Cardiac septum (tissue), 1 donor: ENCODE data around the gene MAFG. TPM values are rescaled to one million over a fixed set of nuclear protein-coding genes. Genes with fewer than 3 reads are reported as not detected.

Experiments
- DNase-seq: peaks from one replicate; pipeline ENCODE4 v3.0.0-alpha.2; 2020; ENCODE audit warnings: low spot score
- intact Hi-C: fragments of 100-400 bp; cut with DNase I; formaldehyde crosslinking; loops from one replicate; pipeline ENCODE4 v1.14.0; 2022
- total RNA-seq: library from RNA; stranded (reverse); fragmentation: NEBNext Ultra II Directional; extraction: Animal tissue kit (Norgen Biotek cat#: 25700); gene quantifications from one replicate; pipeline ENCODE4 v1.2.1, GENCODE V29; 2021
- donor health status: DM: no; HTN: no; CAD: no.

MAFG gene
- total RNA-seq, 1 donor from 2014 or later = 24.4 TPM

GRCh38 chr17:81884520-81884919, 43.0 kb downstream of the MAFG start:
- intact Hi-C loops = no loop called here
- DNase-seq = no peak

GRCh38 chr17:81879121-81879520, 48.4 kb downstream of the MAFG start:
- DNase-seq = no peak
- intact Hi-C loops = no loop called here

GRCh38 chr17:81878294-81878693, 49.2 kb downstream of the MAFG start:
- intact Hi-C loops = no loop called here
- DNase-seq = no peak

GRCh38 chr17:81877569-81877968, 50.0 kb downstream of the MAFG start:
- intact Hi-C loops = no loop called here
- DNase-seq = no peak

- intact Hi-C loops = loop anchor here (5.0 kb wide), 2 partner anchors 39 to 56 kb away; partner anchors contain the start of genes MAFG and MCRIP1
- peak; percentile 97 for DNase-seq
These were observed 55.9 kb downstream of the MAFG start for GRCh38 chr17:81871387-81872230.

GRCh38 chr17:81870981-81871386, 56.6 kb downstream of the MAFG start, which contains the start of gene ARHGDIA:
ARHGDIA (minus strand) TSS chr17:81871337; CDS start chr17:81869930, 1,407 bp downstream.
- no peak for DNase-seq
- intact Hi-C loops = loop anchor here (5.0 kb wide), 2 partner anchors 39 to 56 kb away; partner anchors contain the start of genes MAFG and MCRIP1

- no peak for DNase-seq
These were observed 57.2 kb downstream of the MAFG start for GRCh38 chr17:81870131-81870980.

GRCh38 chr17:81869221-81870130, 58.1 kb downstream of the MAFG start:
- intact Hi-C loops = loop anchor here (5.0 kb wide), 2 partner anchors 37 to 58 kb away; partner anchors contain the start of genes MAFG and MCRIP1
- no peak for DNase-seq

More at GRCh38 chr17:81870131-81870980, 57.2 kb downstream of the MAFG start:
- intact Hi-C loops = loop anchor here (5.0 kb wide), 2 partner anchors 38 to 57 kb away; partner anchors contain the start of genes MAFG and MCRIP1

GRCh38 chr17:81868674-81869220, 58.8 kb downstream of the MAFG start:
- DNase-seq = no peak
- intact Hi-C loops = no loop called here

Other genes with a start within 250 kb of the MAFG start
- gene ARL16, start 243.9 kb downstream of the MAFG start, total RNA-seq = 19.1 TPM
- gene HGS, start 243.7 kb downstream of the MAFG start, total RNA-seq = 56.2 TPM
- gene MRPL12, start 224.4 kb downstream of the MAFG start, total RNA-seq = 117 TPM
- 6.3 TPM for gene SLC25A10, start 215.5 kb downstream of the MAFG start, total RNA-seq
- not detected for gene GCGR, start 123.6 kb downstream of the MAFG start, total RNA-seq
- 102 TPM for gene MCRIP1, start 94.4 kb downstream of the MAFG start, total RNA-seq
- 0.32 TPM for gene PPP1R27, start 92.7 kb downstream of the MAFG start, total RNA-seq
- 371 TPM for gene P4HB, start 67.2 kb downstream of the MAFG start, total RNA-seq
- 158 TPM for gene ARHGDIA, start 56.4 kb downstream of the MAFG start, total RNA-seq
- 40.1 TPM for gene ALYREF, start 36.1 kb downstream of the MAFG start, total RNA-seq
- 131 TPM for gene ANAPC11, start 36.0 kb downstream of the MAFG start, total RNA-seq
- 0.51 TPM for gene NPB, start 25.5 kb downstream of the MAFG start, total RNA-seq
- 47.1 TPM for gene PCYT2, start 16.3 kb downstream of the MAFG start, total RNA-seq
- 8.3 TPM for gene SIRT7, start 9.6 kb downstream of the MAFG start, total RNA-seq
- gene PYCR1, start 9.6 kb upstream of the MAFG start, total RNA-seq = 7.8 TPM
- 4.4 TPM for gene MYADML2, start 19.5 kb upstream of the MAFG start, total RNA-seq
- 0.38 TPM for gene NOTUM, start 33.5 kb upstream of the MAFG start, total RNA-seq
- 25.5 TPM for gene ASPSCR1, start 49.9 kb upstream of the MAFG start, total RNA-seq
- 22.8 TPM for gene CENPX, start 95.1 kb upstream of the MAFG start, total RNA-seq
- 3.3 TPM for gene LRRC45, start 95.6 kb upstream of the MAFG start, total RNA-seq
- gene RAC3, start 103.9 kb upstream of the MAFG start, total RNA-seq = 0.65 TPM
- gene DCXR, start 110.0 kb upstream of the MAFG start, total RNA-seq = 144 TPM
- gene RFNG, start 124.1 kb upstream of the MAFG start, total RNA-seq = 21.0 TPM
- 67.4 TPM for gene GPS1, start 124.2 kb upstream of the MAFG start, total RNA-seq
- gene DUS1L, start 138.1 kb upstream of the MAFG start, total RNA-seq = 47.6 TPM
- 22.9 TPM for gene FASN, start 170.5 kb upstream of the MAFG start, total RNA-seq